A673 (cell line): ENCODE results near the gene UAP1. TPM values are rescaled to one million over a fixed set of nuclear protein-coding genes. Genes with fewer than 3 reads are reported as not detected.

Experiments
- BruUV-seq: library from RNA; stranded (reverse); fragments of 400-500 nt; replicated peaks from 2 replicates; lab custom pipeline; 2021; lab: Mats Ljungman, UMichigan
- CTCF ChIA-PET: fragments of 300-600 bp; sonication (Branson Sonifier 250); formaldehyde crosslinking; loops from one replicate; lab custom pipeline; 2022; ENCODE audit warnings: antibody characterized with exemption; lab: Charles Lee
- POLR2A ChIA-PET: fragments of 300-600 bp; sonication (Branson Sonifier 250); formaldehyde crosslinking; loops from one replicate; lab custom pipeline; 2022; ENCODE audit warnings: antibody characterized with exemption; ENCODE audit not compliant: low non-redundant PET; lab: Charles Lee
- DNase-seq: peaks from one replicate; pipeline ENCODE4 v3.0.0-alpha.2; 2015; ENCODE audit warnings: low spot score
- H3K27ac ChIP-seq: fragments of 200-600 bp; sonication (generic); 2 replicates; pipeline ENCODE4 v1.5.1; 2016; ENCODE audit warnings: mixed run types, low read depth, mild to moderate bottlenecking, mixed read lengths, antibody characterized with exemption, low read length; ENCODE audit not compliant: poor library complexity, severe bottlenecking
- H3K27me3 ChIP-seq: fragments of 200-600 bp; sonication (generic); replicated peaks from 2 replicates; pipeline ENCODE4 v1.6.1; 2017; ENCODE audit warnings: mixed run types, low read depth, mild to moderate bottlenecking, mixed read lengths, antibody characterized with exemption, low read length; ENCODE audit not compliant: insufficient read depth, poor library complexity
- H3K36me3 ChIP-seq: fragments of 200-600 bp; sonication (generic); 2 replicates; pipeline ENCODE4 v1.6.1; 2016; ENCODE audit warnings: mixed run types, mild to moderate bottlenecking, mixed read lengths, antibody characterized with exemption, low read length; ENCODE audit not compliant: insufficient read depth, poor library complexity, severe bottlenecking
- H3K4me1 ChIP-seq: fragments of 200-600 bp; sonication (generic); 2 replicates; pipeline ENCODE4 v1.6.1; 2017; ENCODE audit warnings: mixed run types, mild to moderate bottlenecking, mixed read lengths, antibody characterized with exemption, low read length; ENCODE audit not compliant: insufficient read depth, poor library complexity, severe bottlenecking
- H3K4me3 ChIP-seq: fragments of 200-600 bp; sonication (generic); 2 replicates; pipeline ENCODE4 v1.5.1; 2016; ENCODE audit warnings: low read depth, mixed run types, mild to moderate bottlenecking, mixed read lengths, low read length; ENCODE audit not compliant: poor library complexity, severe bottlenecking
- H3K9me3 ChIP-seq: fragments of 200-600 bp; sonication (generic); 2 replicates; pipeline ENCODE4 v1.6.1; 2016; ENCODE audit warnings: mixed run types, low read depth, mild to moderate bottlenecking, mixed read lengths, antibody characterized with exemption, low read length; ENCODE audit not compliant: poor library complexity, severe bottlenecking
- CTCF ChIP-seq: fragments of 300-800, 200-600 bp; sonication (generic); conservative IDR thresholded peaks from 2 replicates; pipeline ENCODE4 v1.5.1; 2017; ENCODE audit warnings: low read depth, mild to moderate bottlenecking, antibody characterized with exemption, low read length, moderate library complexity, mixed read lengths
- EZH2 ChIP-seq: fragments of 200-600 bp; sonication (generic); IDR thresholded peaks from 2 replicates; pipeline ENCODE4 v1.6.1; 2017; ENCODE audit warnings: borderline replicate concordance, low read depth, mild to moderate bottlenecking, mixed read lengths, antibody characterized with exemption, low read length; ENCODE audit not compliant: poor library complexity, severe bottlenecking
- intact Hi-C: fragments of 100-400 bp; cut with micrococcal nuclease; formaldehyde crosslinking; loops from one replicate; pipeline ENCODE4 v1.10.0; 2022; ENCODE audit not compliant: unreplicated experiment
- total RNA-seq: library from RNA; stranded (reverse); gene quantifications from 2 replicates; pipeline ENCODE4 v1.2.3, GENCODE V29; 2021

UAP1 gene
- total RNA-seq, 1 experiment from 2014 or later = 152 TPM

- H3K9me3 ChIP-seq = peaks cover 20% of the 10 kb centered on the region
- H3K4me1 ChIP-seq = peaks cover 1% of the 10 kb centered on the region
- TF ChIP-seq EZH2 = no peak
- no peak for TF ChIP-seq CTCF
- no peaks in the 10 kb centered on the region for H3K36me3 ChIP-seq
- ChIA-PET CTCF (no interaction called here), POLR2A (no interaction called here)
- no peak overlapping the region for H3K4me3 ChIP-seq
- H3K27ac ChIP-seq = no peak overlapping the region
- no peak for DNase-seq
- H3K27me3 ChIP-seq = no peaks in the 10 kb centered on the region
- intact Hi-C loops = no loop called here
- no TSS peak for BruUV-seq
Observed at GRCh38 chr1:162621256-162621655, 59.7 kb downstream of the UAP1 start.

- no peak overlapping the region for H3K4me3 ChIP-seq
- ChIA-PET POLR2A (no interaction called here), CTCF (no interaction called here)
- no peaks in the 10 kb centered on the region for H3K9me3 ChIP-seq
- no peak overlapping the region for H3K27ac ChIP-seq
- no TSS peak for BruUV-seq
- H3K4me1 ChIP-seq = peaks cover 37% of the 10 kb centered on the region
- intact Hi-C loops = no loop called here
- TF ChIP-seq EZH2 (no peak), CTCF (no peak)
- no peaks in the 10 kb centered on the region for H3K27me3 ChIP-seq
- DNase-seq = no peak
- H3K36me3 ChIP-seq = no peaks in the 10 kb centered on the region
Observed at GRCh38 chr1:162625679-162626078, 64.2 kb downstream of the UAP1 start.

- Histone ChIP-seq H3K27me3 (no peaks in the 10 kb centered on the region), H3K9me3 (no peaks in the 10 kb centered on the region), H3K4me1 (peaks cover 41% of the 10 kb centered on the region), H3K4me3 (no peak overlapping the region), H3K27ac (no peak overlapping the region), H3K36me3 (no peaks in the 10 kb centered on the region)
- no TSS peak for BruUV-seq
- DNase-seq = no peak
- TF ChIP-seq CTCF (no peak), EZH2 (no peak)
- ChIA-PET POLR2A (no interaction called here), CTCF (interaction anchor here (0.8 kb wide), 1 partner anchor 107 kb away, joined by 3 read pairs; no protein-coding TSS in a partner anchor)
- intact Hi-C loops = no loop called here
Observed at GRCh38 chr1:162626094-162626493, 64.6 kb downstream of the UAP1 start.
